ENCODE results near the gene KSR1. TPM values are rescaled to one million over a fixed set of nuclear protein-coding genes. Genes with fewer than 3 reads are reported as not detected.

KSR1 gene
- total RNA-seq, 1 donor from 2014 or later = 90.2 TPM

- H3K4me1 Mint-ChIP-seq (ENCODE audit: low read depth, unreplicated experiment) = peaks cover 4% of the 10 kb centered on the region
- no peak overlapping the region for H3K4me2 ChIP-seq (ENCODE audit: low read length)
- H3K4me3 ChIP-seq (ENCODE audit: insufficient read depth, low read depth, low read length) = no peak overlapping the region
- no peak overlapping the region for H3K27ac Mint-ChIP-seq (ENCODE audit: unreplicated experiment)
- no peak for DNase-seq (ENCODE audit: low read depth)
- H3K79me2 ChIP-seq (ENCODE audit: insufficient read depth, low read length) = no peaks in the 10 kb centered on the region
- H3K4me1 ChIP-seq (ENCODE audit: insufficient read depth, low read length) = no peaks in the 10 kb centered on the region
- H3K9me3 Mint-ChIP-seq (ENCODE audit: unreplicated experiment) = no peaks in the 10 kb centered on the region
- H3K36me3 ChIP-seq (ENCODE audit: insufficient read depth, low read length) = peaks cover 37% of the 10 kb centered on the region
- H3K9me3 ChIP-seq (ENCODE audit: insufficient read depth, low read depth, low read length) = no peaks in the 10 kb centered on the region
- no peak for FAIRE-seq
- peaks cover 21% of the 10 kb centered on the region for H4K20me1 ChIP-seq (ENCODE audit: insufficient read depth, low read length)
- no peaks in the 10 kb centered on the region for H3K27me3 Mint-ChIP-seq (ENCODE audit: low read depth, unreplicated experiment)
- H3K4me3 Mint-ChIP-seq (ENCODE audit: unreplicated experiment) = no peak overlapping the region
- no peak for TF ChIP-seq EZH2 (IDR thresholded peaks at IDR 0.05; ENCODE audit: insufficient read depth, low read length)
- no peak for TF ChIP-seq CTCF (IDR thresholded peaks at IDR 0.05; ENCODE audit: insufficient read depth, low read depth, low read length)
- H3K36me3 Mint-ChIP-seq (ENCODE audit: low read depth, unreplicated experiment) = peaks cover 48% of the 10 kb centered on the region
- H3K9ac ChIP-seq (ENCODE audit: low read length) = no peak overlapping the region
- H3K27me3 ChIP-seq (ENCODE audit: insufficient read depth, low read length) = no peaks in the 10 kb centered on the region
- H3K27ac ChIP-seq (ENCODE audit: low read depth, low read length) = no peak overlapping the region
- H2AFZ ChIP-seq (ENCODE audit: low read depth, low read length) = no peak overlapping the region
These were observed 165.3 kb downstream of the KSR1 start for GRCh38 chr17:27621536-27621935.

GRCh38 chr17:27621942-27622559 lies 165.8 kb downstream of the KSR1 start:
- no peak overlapping the region for H3K27ac ChIP-seq (ENCODE audit: low read depth, low read length)
- TF ChIP-seq CTCF (IDR thresholded peaks at IDR 0.05; ENCODE audit: insufficient read depth, low read depth, low read length) (no peak), EZH2 (IDR thresholded peaks at IDR 0.05; ENCODE audit: insufficient read depth, low read length) (no peak)
- DNase-seq (ENCODE audit: low read depth) = no peak
- no peaks in the 10 kb centered on the region for H3K27me3 ChIP-seq (ENCODE audit: insufficient read depth, low read length)
- no peaks in the 10 kb centered on the region for H3K9me3 ChIP-seq (ENCODE audit: insufficient read depth, low read depth, low read length)
- Mint-ChIP-seq H3K4me3 (ENCODE audit: unreplicated experiment) (no peak overlapping the region), H3K9me3 (ENCODE audit: unreplicated experiment) (no peaks in the 10 kb centered on the region), H3K27ac (ENCODE audit: unreplicated experiment) (no peak overlapping the region), H3K4me1 (ENCODE audit: low read depth, unreplicated experiment) (peaks cover 2% of the 10 kb centered on the region), H3K36me3 (ENCODE audit: low read depth, unreplicated experiment) (peaks cover 52% of the 10 kb centered on the region), H3K27me3 (ENCODE audit: low read depth, unreplicated experiment) (no peaks in the 10 kb centered on the region)
- peaks cover 37% of the 10 kb centered on the region for H3K36me3 ChIP-seq (ENCODE audit: insufficient read depth, low read length)
- H3K4me3 ChIP-seq (ENCODE audit: insufficient read depth, low read depth, low read length) = no peak overlapping the region
- no peaks in the 10 kb centered on the region for H3K79me2 ChIP-seq (ENCODE audit: insufficient read depth, low read length)
- H2AFZ ChIP-seq (ENCODE audit: low read depth, low read length) = no peak overlapping the region
- H3K9ac ChIP-seq (ENCODE audit: low read length) = no peak overlapping the region
- no peak for FAIRE-seq
- H3K4me2 ChIP-seq (ENCODE audit: low read length) = no peak overlapping the region
- H4K20me1 ChIP-seq (ENCODE audit: insufficient read depth, low read length) = peaks cover 21% of the 10 kb centered on the region
- no peaks in the 10 kb centered on the region for H3K4me1 ChIP-seq (ENCODE audit: insufficient read depth, low read length)

GRCh38 chr17:27622986-27623385 lies 166.7 kb downstream of the KSR1 start:
- no peak overlapping the region for H3K4me3 Mint-ChIP-seq (ENCODE audit: unreplicated experiment)
- peaks cover 51% of the 10 kb centered on the region for H3K36me3 Mint-ChIP-seq (ENCODE audit: low read depth, unreplicated experiment)
- FAIRE-seq (no peak), DNase-seq (ENCODE audit: low read depth) (no peak)
- Histone ChIP-seq H4K20me1 (ENCODE audit: insufficient read depth, low read length) (peaks cover 18% of the 10 kb centered on the region), H3K4me2 (ENCODE audit: low read length) (no peak overlapping the region), H3K27me3 (ENCODE audit: insufficient read depth, low read length) (no peaks in the 10 kb centered on the region), H3K4me1 (ENCODE audit: insufficient read depth, low read length) (no peaks in the 10 kb centered on the region), H3K36me3 (ENCODE audit: insufficient read depth, low read length) (peaks cover 33% of the 10 kb centered on the region), H3K9ac (ENCODE audit: low read length) (no peak overlapping the region), H3K27ac (ENCODE audit: low read depth, low read length) (no peak overlapping the region), H3K79me2 (ENCODE audit: insufficient read depth, low read length) (no peaks in the 10 kb centered on the region), H3K4me3 (ENCODE audit: insufficient read depth, low read depth, low read length) (no peak overlapping the region), H2AFZ (ENCODE audit: low read depth, low read length) (no peak overlapping the region), H3K9me3 (ENCODE audit: insufficient read depth, low read depth, low read length) (no peaks in the 10 kb centered on the region)
- H3K27me3 Mint-ChIP-seq (ENCODE audit: low read depth, unreplicated experiment) = no peaks in the 10 kb centered on the region
- H3K9me3 Mint-ChIP-seq (ENCODE audit: unreplicated experiment) = no peaks in the 10 kb centered on the region
- H3K4me1 Mint-ChIP-seq (ENCODE audit: low read depth, unreplicated experiment) = peaks cover 2% of the 10 kb centered on the region
- no peak overlapping the region for H3K27ac Mint-ChIP-seq (ENCODE audit: unreplicated experiment)
- no peak for TF ChIP-seq EZH2 (IDR thresholded peaks at IDR 0.05; ENCODE audit: insufficient read depth, low read length)
- no peak for TF ChIP-seq CTCF (IDR thresholded peaks at IDR 0.05; ENCODE audit: insufficient read depth, low read depth, low read length)
